C4-2B (cell line): ENCODE measurements around the gene CHCHD3.

Experiments used
- CTCF ChIP-seq: fragments of 450-650 bp; conservative IDR thresholded peaks from 2 replicates; pipeline ENCODE4 v1.5.1; 2017; ENCODE audit warnings: mild to moderate bottlenecking
- ZFX ChIP-seq: fragments of 450-650 bp; IDR thresholded peaks from 2 replicates; pipeline ENCODE4 v1.6.1; 2017

GRCh38 chr7:132842478-132842877 is 239.4 kb downstream of the CHCHD3 start:
- no peak for TF ChIP-seq CTCF
- no peak for TF ChIP-seq ZFX
